HG03060 (cell line): ENCODE results near the gene TRIM2.
"Not testable (repeated sequence)": the region's sequence is repeated elsewhere in the genome, so short reads cannot be mapped to it uniquely, and the experiment has no call there.

Source experiments
- ATAC-seq: cut with Tn5 transposase; IDR thresholded peaks from one replicate; pipeline ENCODE4 v1.9.1; 2021; ENCODE audit warnings: low read depth, moderate number of reproducible peaks; ENCODE audit not compliant: unreplicated experiment

The TRIM2 gene

DNA sequence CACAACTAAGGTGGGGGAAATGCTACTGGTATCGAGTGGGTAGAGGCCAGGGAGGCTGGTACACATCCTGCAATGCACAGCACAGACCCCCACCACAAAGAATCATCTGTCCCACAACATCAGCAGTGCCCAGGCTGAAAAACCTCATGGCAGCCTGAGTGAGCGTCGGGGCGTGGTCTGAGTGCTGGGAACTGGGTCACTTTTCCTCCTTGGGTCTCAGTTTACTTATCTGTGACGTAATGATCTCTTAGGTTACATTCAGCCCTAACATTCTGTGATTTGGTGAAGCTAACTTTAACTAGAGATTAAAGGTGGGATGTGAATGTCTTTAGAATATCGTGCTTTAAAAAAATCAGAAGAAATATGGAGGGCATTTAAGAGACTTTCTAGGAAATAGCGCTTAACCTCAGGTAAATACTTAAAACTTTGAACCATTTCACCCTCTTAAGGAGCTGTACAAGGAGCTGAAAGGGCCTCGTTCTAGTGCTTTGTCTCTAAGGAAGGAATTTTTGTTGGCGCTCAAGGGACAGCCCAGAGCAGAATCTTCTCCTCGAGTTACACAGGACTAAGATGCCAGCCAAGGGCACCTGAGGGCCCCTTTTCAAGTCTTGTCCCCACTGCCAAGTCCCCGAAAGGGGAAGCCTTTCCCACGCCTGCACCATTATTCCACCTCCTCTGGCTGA is 18.1 kb upstream of the TRIM2 start:
- no peak for ATAC-seq

DNA sequence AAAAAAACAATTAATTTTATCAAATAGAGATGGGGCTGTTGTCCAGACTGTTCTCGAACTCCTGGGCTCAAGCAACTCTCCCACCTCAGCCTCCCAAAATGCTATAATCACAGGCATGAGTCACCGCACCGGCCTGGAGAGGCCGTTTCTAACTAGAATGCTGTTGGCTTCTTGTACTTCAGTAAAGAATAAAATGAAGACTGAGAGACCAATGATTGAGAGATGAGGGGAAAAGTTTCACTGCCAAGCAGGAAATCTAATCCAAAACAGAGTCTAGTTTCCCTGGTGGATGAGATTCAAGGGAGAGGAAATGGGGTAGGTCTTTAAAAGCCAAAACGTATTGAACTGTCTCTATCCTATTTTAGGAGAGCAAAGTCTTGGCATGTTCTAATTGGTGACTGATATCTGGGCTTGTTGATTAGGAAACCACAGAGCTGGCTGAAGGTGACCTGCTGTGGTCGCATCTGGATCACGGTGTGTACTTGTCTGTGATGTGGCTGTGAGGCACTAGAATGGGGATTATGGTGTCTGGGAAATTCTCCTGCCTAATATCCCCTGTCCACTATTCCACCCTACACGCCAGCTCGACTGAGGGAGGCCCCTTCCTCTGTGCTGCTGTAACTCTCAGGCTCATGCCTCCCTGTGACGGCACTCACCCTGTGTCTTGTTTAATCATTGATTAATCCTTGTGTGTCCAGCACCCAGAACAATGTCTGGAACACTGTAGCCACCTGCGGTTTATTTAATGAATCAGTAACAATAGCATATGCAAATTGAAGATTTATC is 15.0 kb upstream of the TRIM2 start:
- ATAC-seq = no peak

DNA sequence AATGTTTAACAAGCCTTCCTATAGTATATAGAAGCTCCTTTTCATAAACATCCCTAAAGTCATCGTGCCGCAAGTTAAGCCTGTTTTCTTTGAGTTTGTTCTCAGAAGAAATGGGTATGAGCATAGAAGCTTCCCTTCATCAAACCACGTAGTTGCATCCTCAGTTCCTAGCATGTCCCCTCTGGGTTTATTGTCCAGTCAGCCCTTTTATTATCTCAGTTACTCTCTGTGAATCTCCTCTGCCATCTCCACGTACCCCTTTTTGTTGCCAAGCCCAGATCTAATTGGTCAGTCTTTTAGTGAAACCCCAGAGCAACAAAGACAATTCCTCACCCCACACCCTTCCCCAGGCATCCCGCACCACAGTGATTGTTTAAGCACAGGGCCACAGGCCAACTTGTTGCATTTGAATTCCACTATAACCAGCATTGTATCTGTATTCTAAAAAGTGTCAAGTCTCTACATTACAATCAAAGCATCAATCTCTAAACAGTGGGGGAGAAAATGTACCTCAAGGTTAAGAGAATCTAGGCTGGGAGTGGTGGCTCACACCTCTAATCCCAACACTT is 12.4 kb upstream of the TRIM2 start:
- ATAC-seq = no peak

DNA sequence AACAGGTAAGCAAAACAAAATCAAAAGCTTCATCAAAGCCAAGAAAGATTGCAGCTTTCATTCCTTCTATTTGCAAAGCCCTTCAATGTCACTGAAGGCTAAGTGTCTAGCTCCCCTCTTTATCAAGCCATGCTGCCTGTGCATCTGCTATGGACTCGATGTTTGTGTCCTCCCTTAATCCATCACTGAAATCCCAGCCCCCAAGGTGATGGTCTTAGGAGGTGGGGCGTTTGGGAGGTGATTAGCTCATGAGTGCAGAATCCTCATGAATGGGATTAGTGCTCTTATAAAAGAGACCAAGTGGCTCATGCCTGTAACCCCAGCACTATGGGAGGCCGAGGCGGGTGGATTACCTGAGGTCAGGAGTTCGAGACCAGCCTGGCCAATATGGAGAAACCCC is 6.9 kb upstream of the TRIM2 start:
- no peak for ATAC-seq

DNA sequence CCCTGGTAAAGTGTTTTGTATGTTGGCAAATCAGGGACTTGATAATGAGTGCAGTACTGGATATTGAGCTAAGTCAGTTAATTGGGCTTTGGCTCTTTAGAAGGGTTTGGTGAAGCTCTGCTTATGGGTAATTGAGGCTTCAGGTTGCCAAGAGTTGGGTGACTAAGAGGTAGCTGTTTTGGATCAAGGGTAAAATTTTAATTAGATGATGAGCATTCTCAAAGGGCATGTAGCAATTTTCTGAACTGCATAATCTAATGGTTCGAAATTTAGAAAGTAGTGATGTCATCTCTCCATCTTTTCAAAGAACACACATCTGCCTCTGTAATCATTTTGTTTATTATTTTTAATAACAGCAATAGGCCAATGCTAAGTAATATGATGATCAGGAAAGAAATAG is 5.5 kb upstream of the TRIM2 start:
- ATAC-seq = no peak

DNA sequence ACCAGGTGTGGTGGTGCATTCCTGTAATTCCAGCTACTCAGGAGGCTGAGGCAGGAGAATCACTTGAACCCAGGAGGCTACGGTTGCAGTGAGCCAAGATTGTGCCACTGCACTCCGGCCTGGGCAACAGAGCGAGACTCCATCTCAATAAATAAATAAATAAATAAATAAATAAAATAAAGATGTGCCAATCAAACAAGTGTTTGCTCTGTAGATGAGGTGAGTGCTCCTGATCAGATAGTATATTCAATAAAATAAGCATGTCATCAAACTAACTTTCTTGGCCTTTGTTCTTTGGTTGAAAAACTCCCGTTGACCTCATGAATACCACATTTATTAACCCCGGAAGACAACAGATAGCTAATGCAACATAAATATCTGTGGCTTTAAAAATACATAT is 497 bp upstream of the TRIM2 start:
- not testable (repeated sequence) for ATAC-seq

DNA sequence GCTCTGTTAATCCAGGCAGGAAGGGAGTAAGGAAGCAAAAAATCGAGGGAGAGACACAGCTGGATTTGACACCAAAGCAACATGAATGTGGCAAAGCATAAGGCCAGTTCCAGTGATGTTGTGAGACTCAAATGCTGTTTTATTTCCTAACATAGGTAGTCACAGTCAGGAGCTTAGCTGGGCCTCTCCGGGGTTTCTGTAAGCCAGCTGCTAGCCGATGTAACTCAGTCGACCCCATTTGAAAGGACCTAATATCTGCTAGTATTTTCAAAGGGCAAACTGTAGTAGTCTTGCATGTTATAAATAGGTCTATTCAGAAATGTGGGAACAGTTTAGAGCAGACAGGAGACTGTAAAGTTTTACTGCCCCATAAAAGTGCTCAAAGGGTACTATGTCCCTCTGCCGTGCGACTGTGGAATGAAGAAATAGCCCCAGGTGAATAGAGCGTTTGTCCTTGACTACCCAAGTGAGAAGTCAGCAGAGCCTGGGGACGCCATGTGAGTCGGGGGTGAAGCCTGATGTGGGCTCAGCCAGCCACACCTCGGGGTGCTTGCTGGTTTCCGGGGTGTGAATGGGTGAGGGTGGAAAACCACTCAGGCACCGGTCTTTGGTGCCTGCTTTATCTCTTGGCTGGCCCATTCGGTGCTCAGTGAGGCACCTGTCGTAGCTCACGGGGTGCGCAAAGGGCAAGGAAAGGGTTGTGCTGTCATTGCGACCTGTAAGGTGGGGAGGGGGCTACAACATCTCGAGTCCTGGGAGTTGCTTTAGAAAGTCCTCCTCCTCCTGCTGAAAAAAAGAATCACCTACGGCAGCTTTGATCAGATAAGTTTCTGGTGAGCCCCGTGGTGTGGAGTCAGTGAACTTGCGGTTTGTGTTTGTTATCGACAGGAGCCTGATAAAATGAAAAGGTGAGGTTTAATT is 745 bp downstream of the TRIM2 start:
- peak; percentile 74 for ATAC-seq

DNA sequence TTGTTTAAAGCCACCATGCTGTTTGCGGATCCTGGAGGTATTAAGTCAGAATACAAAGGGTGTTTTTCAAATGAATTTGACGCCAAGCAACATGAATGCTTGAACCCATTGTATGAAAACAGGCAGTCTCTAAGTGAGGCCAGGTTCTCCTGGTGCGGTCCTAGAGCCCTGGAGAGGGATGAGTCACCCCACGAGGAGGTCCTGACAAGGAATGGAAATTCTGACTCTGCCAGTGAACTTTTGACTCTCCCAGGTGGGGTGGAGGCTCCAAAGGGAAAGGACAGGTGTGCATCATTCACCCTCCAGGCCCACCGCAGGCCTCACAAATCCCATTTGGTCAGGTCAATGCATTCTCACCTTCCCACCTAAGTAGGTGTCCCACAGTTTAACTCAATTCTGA is 1.5 kb downstream of the TRIM2 start:
- ATAC-seq = no peak

DNA sequence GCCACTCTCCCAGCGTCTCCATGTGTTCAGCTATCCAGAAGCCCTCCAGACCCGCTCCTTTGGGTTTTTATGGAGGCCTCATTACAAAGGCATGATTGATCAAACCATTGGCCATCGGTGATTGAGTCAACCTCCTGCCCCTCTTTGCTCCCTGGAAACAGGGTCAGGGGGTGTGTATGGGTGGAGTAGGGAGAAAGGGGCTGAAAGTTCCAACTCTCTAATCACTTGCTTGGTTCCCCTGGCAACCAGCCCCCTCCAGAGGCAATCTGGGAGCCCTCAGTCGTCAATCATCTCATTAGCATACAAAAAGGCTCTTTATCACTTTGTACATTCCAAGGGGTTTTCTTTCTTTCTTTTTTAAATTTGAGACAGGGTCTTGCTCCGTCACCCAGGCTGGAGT is 2.3 kb downstream of the TRIM2 start:
- no peak for ATAC-seq

DNA sequence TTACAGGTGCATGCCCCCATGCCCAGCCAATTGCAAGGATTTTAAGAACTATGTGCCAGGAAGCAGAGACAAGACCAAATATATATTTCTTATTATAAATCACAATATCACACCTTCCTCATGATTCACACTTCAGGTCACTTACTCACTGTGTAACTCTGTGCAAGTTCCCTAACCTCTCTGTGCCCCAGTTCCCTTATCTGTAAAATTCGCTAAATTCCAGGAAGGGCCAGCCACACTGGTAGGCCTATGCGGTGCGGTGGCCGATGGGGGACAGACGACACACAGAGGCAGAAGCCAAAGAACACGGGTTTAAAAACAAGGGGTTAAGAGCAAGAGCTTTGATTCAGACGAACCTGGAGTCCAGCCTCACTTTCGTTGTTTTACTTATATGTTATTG is 2.8 kb downstream of the TRIM2 start:
- ATAC-seq = no peak

DNA sequence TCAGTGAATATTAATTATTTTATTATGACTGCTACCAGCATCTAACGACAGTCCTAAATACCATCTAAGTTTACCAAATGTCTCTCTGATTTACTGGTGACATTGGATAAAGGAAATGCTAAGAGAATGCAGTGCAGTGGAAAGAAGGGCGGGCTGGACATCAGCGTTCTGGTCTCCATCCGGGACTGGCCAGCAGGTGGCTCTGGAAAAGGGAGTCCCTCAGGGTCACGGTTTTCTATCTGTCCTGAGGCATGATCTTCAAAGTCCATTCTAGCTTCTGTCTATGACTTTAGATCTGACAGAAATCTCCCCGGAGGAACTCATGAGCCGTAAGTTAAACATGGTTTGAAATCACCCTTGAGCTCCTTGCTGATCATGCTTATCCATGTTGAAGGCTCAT is 3.3 kb downstream of the TRIM2 start:
- no peak for ATAC-seq

DNA sequence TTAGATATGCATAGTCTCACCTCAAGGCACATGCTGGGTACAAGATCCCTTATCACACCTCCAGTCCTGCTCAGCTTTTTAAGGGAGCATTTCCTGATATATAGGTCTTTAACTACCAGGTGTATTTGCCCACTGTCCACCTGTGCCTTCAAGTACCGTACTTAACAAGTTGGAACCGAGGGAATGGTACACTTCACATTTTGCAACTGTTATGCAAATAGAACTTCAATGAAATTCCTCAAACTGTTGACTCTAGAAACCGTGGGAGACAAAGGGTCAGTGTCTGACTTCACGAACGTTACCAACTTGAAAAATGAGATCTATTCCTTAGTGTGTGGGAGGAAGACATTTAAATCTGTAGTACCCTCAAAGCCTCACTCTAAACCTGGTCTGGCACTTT is 5.2 kb downstream of the TRIM2 start:
- ATAC-seq = no peak

DNA sequence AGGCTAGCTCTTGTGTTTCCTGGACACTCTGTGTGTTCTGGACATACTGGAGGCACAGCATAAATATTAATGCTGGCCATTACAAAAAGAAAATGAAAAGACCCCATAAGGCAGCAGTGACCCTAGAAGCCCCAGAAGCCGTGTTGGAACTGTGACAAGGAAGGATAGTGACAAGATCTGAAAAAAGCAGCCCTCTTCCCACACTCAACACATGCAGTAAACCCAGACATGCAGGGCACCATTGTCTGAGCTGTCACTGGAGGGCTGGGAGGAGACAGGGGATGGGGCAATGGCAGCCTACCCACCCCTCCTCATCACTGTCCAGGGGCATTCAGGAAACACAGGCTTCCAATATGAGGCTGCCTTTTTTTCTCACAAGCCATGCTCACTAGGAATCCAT is 6.5 kb downstream of the TRIM2 start:
- ATAC-seq = no peak

DNA sequence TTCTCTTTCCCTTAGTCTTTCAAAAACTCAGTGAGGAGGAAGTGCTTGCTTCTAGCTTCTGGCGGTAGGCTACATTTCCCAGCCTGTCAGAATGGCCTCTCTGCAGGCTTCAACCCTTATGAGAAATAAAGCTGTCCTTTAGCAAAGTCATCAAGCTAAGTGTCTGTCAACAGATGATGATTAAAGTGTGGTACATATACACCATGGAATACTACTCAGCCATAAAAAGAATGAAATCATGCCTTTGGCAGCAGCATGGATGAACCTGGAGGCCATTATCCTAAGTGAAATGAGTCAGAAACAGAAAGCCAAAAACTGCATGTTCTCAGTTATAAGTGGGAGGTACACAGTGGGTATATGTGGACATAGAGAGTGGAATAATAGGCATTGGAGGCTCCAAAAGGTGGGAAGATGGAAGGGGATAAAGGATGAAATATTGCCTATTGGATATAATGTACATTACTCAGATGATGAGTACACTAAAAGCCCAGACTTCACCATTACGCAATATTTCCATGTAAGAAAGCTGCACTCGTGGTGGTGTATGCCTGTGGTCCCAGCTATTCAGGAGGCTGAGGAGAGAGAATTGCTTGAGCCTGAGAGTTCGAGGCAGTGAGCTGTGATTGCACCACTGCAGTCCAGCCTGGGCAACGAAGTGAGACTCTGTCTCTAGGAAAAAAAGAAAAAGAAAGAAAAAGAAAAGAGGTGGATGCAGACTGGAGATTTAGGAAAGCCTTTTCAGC is 7.9 kb downstream of the TRIM2 start:
- ATAC-seq = no peak

DNA sequence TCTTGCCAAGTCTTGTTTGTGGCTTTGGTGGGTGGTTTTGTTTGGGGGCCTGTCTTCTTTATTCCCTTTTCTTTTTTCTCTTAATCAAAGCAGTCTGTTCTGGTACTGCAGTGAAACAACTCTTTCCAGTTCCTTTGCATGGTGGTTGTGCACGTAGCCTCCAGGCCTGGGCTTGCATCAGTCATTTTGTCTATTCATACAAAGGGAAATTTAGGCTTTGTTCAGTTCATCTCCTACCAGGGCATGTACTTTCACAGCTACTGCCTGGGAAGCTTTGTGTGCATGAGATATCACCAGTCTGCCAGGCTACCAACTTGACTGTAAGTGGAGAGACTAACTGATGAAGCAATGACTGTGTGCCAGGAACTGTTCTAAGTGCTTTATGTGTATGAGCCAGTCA is 8.5 kb downstream of the TRIM2 start:
- no peak for ATAC-seq

DNA sequence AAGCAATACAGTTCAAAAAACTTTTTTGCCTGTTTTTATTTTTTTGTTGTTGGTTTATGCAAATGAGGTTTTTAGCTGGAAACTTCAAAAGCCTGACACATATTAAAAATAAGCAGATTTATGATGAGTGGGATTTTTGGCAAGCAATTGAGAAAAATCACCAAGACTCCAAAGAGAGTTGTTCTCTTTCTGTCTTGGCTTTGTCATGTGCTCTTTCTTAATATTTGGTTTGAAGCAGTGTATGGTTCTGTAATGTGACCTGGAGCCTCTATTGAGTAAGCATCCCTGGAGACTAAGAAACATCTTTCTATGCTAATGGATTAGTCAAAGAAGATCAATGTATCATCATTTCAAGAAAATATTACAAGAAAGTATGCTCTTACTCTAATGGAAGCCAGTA is 11.7 kb downstream of the TRIM2 start:
- no peak for ATAC-seq

DNA sequence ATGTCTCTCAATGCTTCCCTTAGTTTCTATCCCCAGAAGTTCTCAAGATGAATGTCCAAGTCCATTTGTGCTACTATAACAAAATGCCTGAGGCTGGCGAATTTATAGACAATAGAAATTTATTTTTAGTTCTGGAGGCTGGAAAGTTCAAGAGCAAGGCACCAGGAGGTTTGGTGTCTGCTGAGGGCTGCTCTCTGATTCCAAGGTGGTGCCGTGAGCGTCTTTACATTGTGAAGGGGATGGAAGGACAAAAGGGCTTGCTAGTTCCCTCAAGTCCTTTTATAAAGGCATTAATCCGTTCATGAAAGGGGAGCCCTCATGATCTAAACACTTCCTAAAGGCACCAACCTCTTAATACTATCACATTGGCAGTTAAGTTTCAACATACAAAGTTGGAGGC is 12.3 kb downstream of the TRIM2 start:
- no peak for ATAC-seq

DNA sequence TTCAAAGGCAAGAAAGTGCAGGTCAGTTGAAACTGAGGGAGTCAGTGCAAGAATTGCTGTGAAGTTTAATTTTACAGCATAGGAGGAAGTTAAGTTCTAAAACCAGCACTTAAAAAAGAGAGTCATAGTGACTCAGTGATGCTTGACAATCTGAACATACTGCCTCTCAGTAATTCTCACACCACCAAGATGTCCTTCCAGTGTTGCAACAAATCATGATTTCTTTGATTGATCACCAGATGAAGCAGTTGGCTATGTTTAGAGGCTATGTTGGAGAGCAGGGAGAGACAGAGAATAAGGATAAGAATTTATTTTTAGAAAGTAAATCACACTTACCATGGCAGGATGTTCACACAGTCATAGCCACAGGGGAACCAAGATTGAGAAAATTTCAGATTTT is 13.2 kb downstream of the TRIM2 start:
- no peak for ATAC-seq

DNA sequence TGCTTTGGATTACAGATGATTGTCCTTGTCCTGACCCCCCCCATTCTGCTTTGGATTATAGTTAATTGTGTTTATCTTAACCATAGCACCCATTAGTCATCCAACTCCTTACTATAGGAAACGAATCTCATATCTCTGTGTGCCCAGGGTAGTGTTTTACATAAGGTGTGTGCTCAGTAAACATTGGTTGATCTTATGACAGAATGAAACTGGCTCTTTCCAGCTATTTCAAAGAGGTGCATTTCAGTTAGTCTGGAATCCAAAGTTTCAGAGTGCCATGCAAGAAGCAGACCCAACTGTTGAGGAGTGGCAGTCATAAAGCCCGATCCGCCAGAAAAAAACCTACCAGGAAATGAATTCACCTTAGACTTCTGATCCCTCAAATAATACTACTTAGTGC is 14.7 kb downstream of the TRIM2 start:
- no peak for ATAC-seq

DNA sequence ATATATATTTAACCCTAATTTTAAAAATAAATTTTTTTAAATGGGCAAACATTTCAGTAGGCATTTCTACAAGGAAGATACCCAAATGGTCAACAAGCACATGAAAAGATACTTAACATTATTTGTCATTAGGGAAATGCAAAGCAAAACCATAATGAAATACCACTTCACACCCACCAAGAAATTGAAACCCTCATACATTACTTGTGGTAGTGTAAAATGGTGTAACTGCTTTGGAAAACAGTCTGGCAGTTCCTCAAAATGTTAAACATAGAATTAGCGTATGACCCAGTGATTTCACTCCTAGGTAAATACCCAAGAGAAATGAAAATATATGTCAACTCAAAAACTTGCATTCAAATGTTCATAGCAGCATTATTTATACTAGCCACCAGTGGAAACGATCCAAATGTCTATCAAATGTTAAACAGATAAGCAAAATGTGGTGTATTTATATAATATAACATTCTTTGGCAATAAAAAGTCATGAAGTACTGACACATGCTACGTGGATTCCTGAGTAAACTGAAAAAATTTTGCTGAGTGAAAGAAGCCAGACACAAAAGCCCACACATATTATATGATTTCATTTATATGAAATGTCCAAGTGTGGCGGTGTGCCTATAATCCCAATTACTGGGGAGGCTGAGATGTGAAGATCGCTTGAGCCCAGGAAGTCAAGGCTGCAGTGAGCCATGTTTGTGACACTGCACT is 16.6 kb downstream of the TRIM2 start:
- ATAC-seq = no peak
